ENCODE data around the gene PCBP4.

DNA sequence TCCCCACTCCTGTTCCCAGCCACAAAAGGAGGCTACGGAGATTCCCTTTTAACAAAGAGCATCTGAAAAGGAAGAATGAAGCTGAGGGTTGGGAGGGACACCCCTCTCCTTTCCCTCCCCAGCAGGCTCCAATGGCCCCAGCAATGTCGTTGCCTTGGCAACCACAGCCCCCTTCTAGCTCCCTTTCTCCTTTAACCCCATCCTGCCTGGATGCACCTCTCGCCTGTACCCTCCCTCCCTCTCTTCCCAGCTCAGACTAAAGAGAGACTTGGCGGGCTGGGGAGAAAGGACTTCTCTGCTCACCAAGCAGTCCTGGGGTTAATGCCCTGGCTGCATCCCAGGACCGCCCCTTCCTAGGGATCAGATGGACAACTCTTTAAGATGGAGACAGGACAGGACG, 35.5 kb upstream of the PCBP4 start:
- TF ChIP-seq, protein P1, sequence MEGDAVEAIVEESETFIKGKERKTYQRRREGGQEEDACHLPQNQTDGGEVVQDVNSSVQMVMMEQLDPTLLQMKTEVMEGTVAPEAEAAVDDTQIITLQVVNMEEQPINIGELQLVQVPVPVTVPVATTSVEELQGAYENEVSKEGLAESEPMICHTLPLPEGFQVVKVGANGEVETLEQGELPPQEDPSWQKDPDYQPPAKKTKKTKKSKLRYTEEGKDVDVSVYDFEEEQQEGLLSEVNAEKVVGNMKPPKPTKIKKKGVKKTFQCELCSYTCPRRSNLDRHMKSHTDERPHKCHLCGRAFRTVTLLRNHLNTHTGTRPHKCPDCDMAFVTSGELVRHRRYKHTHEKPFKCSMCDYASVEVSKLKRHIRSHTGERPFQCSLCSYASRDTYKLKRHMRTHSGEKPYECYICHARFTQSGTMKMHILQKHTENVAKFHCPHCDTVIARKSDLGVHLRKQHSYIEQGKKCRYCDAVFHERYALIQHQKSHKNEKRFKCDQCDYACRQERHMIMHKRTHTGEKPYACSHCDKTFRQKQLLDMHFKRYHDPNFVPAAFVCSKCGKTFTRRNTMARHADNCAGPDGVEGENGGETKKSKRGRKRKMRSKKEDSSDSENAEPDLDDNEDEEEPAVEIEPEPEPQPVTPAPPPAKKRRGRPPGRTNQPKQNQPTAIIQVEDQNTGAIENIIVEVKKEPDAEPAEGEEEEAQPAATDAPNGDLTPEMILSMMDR (IDR thresholded peaks at IDR 0.05): no peak
- no peak for TF ChIP-seq POLR2A (IDR thresholded peaks at IDR 0.05)
